Measurements from ENCODE around the gene MAST2.

The MAST2 gene

DNA sequence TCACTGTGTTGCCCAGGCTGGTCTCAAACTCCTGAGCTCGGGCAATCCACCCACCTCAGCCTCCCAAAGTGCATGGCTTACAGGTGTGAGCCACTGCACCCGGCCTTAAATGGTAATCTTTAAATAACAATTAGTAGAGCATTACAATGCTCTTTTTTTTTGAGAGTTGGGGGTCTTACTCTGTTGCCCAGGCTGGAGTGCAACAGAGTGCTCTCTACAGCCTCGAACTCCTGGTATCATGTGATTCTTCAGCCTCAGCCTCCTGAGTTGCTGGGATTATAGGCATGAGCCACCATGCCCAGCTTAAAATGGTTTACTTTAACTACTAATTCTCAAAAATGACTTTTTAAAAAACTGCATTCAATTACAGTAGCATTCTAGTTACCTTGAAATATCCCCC lies 276.8 kb downstream of the MAST2 start:
- DNase-seq = no peak

DNA sequence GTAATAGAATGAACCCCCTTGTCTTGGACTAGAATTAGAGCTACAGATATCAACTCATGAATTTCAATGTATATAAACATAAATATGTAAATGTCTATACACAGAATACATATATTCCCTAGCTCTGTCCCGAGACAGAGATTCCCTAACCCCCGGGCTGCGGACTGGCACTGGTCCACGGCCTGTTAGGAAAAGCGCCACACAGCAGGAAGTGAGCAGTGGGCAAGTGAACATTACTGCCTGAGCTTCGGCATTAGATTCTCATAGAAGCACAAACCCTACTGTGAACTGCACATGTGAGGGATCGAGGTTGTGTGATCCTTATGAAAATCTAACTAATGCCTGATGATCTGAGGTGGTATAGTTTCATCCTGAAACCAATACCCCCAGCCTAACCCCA lies 277.8 kb downstream of the MAST2 start:
- DNase-seq = no peak

DNA sequence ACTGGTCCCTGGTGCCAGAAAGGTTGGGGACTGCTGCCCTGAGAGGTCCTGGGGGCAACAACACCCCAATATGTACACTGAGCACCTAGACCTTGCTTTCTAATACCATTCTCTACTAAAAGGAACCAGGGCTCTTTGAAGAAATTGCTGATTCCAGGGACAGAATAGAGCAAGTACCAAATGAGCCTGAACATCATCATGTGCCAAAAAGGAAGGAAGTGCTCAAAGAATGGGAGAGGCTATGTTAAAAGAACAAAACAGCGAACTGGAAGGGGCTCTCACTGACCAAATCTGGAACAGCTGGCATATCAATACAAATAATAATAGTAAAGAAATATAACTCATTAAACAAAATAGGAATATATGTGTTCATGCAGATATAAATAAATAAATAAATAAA lies 278.2 kb downstream of the MAST2 start:
- DNase-seq = no peak

- DNase-seq = no peak
Observed at GRCh38 chr1:46083579-46083978, 280.2 kb downstream of the MAST2 start.

DNA sequence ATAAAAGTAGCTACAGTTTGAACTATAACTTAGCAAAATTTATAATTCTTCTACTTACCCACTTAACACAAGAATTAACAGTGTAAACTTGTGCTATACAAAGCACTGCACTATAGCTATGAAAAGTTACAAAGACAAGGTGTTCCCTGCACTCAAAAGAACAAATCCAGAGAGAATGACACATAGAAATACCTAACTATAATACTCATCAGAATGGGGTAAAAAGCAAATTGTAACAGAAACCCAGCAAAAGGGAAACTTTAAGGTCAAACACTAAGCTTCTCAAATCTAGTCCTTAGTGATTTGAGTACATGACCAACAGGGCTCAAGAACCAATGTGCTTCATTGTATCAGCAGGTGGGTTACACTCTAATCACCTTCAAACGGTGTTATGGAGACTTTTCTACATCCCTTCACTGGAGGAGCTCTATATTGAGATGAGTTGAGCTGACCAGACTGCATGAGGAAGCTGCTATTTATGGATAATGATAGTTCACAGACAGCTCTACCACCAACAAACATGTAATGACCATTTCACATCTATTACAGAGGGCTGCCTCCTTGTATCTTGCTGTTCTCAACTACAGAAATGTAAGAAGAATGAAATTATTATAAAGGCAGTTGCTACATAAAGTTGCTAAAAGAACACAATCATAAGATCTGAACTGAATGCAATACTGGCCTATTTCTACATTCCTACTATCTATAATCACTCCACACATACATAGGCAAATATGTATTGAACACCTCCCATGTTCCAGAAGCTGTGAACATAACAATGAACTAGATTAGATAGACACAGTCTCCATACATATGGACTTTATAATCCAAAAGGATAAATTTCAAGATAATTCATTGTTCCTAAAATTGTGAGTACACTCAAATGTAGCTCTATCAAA lies 281.4 kb downstream of the MAST2 start:
- no peak for DNase-seq
